Activated naive CD8-positive, alpha-beta T cell (primary cell): ENCODE data around the gene FMNL2.

ENCODE experiments used
- H3K27ac Mint-ChIP-seq: one replicate; pipeline ENCODE4 v1.8.0; 2021; ENCODE audit warnings: mixed read lengths
- H3K27me3 Mint-ChIP-seq: one replicate; pipeline ENCODE4 v1.8.0; 2021; ENCODE audit warnings: mixed read lengths
- H3K36me3 Mint-ChIP-seq: one replicate; pipeline ENCODE4 v1.8.0; 2021; ENCODE audit warnings: mixed read lengths
- H3K4me1 Mint-ChIP-seq: one replicate; pipeline ENCODE4 v1.8.0; 2021; ENCODE audit warnings: low read depth, mixed read lengths
- H3K4me3 Mint-ChIP-seq: one replicate; pipeline ENCODE4 v1.8.0; 2021; ENCODE audit warnings: mild to moderate bottlenecking, mixed read lengths
- H3K9me3 Mint-ChIP-seq: one replicate; pipeline ENCODE4 v1.8.0; 2021; ENCODE audit warnings: low read depth, mixed read lengths

Gene FMNL2

DNA sequence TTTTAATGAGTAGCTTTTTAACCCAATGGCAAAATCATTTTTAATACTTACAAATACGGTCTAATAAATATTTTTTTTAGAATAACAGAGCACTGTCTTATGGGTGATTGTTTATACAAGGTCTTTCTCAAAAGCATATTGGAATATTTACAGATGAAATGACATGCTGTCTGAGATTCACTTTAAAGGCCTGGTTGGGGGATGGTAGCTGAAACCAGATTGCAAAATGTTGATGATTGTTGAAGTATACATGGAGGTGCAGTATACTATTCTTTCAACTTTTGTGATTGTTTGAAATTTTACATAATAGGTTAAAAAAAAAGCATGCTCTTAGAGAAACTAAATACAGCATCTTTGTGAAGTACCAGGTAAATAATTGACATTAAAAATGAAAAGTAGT is 111.2 kb downstream of the FMNL2 start:
- Mint-ChIP-seq H3K27ac (no peak overlapping the region), H3K27me3 (peaks cover 1% of the 10 kb centered on the region), H3K4me1 (no peaks in the 10 kb centered on the region), H3K36me3 (no peaks in the 10 kb centered on the region), H3K9me3 (no peaks in the 10 kb centered on the region), H3K4me3 (no peak overlapping the region)

- Mint-ChIP-seq H3K36me3 (no peaks in the 10 kb centered on the region), H3K4me3 (no peak overlapping the region), H3K27ac (no peak overlapping the region), H3K27me3 (peaks cover 1% of the 10 kb centered on the region), H3K9me3 (no peaks in the 10 kb centered on the region), H3K4me1 (no peaks in the 10 kb centered on the region)
These were observed 112.9 kb downstream of the FMNL2 start for GRCh38 chr2:152447897-152448296.

DNA sequence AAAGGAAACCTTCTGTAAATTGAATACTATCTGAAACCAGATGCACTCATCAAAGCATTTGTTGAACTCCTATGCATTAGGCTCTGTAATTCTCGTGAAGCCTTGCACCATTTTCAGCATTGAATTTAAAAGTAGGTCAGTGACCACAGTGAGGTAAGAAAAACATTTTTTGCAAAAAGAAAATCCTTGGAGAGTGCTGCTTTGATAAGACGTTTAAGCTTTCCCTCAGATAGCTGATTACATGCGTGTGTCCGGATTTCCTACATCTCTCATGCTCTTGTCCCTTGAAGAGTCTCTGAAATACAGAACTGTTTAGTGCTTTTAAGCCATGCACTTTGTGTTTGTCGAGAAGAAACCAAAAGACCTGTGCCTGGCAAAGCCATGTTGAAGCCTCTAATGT is 113.6 kb downstream of the FMNL2 start:
- H3K27ac Mint-ChIP-seq = no peak overlapping the region
- no peaks in the 10 kb centered on the region for H3K36me3 Mint-ChIP-seq
- no peak overlapping the region for H3K4me3 Mint-ChIP-seq
- H3K9me3 Mint-ChIP-seq = no peaks in the 10 kb centered on the region
- no peaks in the 10 kb centered on the region for H3K4me1 Mint-ChIP-seq
- H3K27me3 Mint-ChIP-seq = peaks cover 1% of the 10 kb centered on the region

DNA sequence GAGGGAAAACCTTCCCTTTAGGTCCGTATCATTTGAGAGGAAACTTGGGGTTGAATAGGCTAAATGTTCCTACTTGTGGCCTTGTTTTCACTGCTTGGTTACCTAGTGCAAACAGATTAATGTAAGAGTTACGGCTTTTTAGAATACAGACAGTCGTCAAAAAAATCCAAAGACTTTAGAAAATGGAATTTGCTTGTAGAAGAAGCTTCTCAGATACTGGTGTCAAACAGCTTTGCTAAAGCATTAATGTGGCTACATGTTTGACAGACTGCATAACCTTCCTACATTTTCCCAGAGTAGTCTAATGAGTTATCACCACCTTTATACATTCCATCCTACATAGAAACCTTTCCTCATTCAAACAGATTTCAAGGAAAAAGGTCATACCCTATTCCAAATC is 114.6 kb downstream of the FMNL2 start:
- no peaks in the 10 kb centered on the region for H3K9me3 Mint-ChIP-seq

DNA sequence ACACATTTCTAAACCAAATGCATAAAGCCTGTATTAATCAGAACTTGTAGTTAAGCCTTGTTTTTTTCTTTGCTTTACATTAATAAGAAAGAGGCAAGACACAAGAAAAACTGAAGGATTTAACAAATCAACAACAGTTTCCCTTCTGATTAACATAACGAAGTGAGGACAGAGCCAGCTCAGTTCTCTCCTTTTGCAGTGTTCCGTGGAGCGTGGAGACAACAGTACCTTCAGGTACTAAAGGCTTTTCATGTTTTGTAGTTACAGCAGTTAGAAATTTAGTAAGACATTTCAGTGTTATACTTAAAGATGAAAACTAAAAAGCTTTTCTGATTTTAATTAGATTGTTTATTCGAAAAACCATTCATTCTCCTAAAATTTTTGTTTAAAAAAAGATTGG is 115.2 kb downstream of the FMNL2 start:
- Mint-ChIP-seq H3K9me3 (no peaks in the 10 kb centered on the region), H3K27me3 (peaks cover 1% of the 10 kb centered on the region), H3K4me3 (no peak overlapping the region), H3K4me1 (no peaks in the 10 kb centered on the region), H3K36me3 (no peaks in the 10 kb centered on the region), H3K27ac (no peak overlapping the region)

More for the DNA sequence above, 114.6 kb downstream of the FMNL2 start:
- Mint-ChIP-seq H3K27me3 (peaks cover 1% of the 10 kb centered on the region), H3K36me3 (no peaks in the 10 kb centered on the region), H3K27ac (no peak overlapping the region), H3K4me1 (no peaks in the 10 kb centered on the region), H3K4me3 (no peak overlapping the region)

DNA sequence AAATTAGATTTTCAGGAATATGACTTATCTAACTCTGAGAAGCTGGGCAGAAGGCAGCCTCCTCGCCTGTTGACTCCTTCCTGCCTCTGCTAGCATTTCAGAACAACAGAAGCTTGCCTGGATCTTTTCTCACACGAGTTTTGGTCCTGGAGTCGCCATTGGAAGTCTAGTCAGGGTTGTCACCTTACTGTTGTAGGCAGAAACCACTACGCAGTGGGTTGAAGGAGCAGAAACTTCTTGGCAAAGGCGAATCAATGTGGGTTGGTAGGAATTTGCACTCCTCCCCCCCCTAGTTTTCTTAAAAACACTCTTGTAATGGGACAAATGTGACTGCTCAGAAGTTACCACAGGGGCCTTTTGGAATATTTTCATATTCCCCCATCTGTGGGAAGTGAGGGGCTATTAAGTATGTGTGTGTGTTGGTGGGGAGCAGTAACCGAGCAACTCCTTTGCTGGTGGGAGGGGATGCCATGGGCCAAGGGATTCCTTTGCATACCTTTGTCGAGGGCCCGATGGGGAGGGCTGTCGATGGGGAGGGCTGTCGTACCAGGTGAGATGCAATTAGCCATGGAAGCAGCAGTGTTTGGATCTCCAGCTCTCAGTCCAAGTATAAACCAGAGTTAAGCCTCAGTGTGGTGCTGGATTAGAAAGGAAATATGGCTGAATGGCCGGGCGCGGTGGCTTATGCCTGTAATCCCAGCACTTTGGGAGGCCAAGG is 117.4 kb downstream of the FMNL2 start:
- no peaks in the 10 kb centered on the region for H3K36me3 Mint-ChIP-seq
- no peak overlapping the region for H3K4me3 Mint-ChIP-seq
- peaks cover 1% of the 10 kb centered on the region for H3K27me3 Mint-ChIP-seq
- no peaks in the 10 kb centered on the region for H3K4me1 Mint-ChIP-seq
- no peak overlapping the region for H3K27ac Mint-ChIP-seq
- H3K9me3 Mint-ChIP-seq = no peaks in the 10 kb centered on the region

- H3K27me3 Mint-ChIP-seq = no peaks in the 10 kb centered on the region
- H3K4me3 Mint-ChIP-seq = no peak overlapping the region
- no peaks in the 10 kb centered on the region for H3K9me3 Mint-ChIP-seq
- H3K36me3 Mint-ChIP-seq = no peaks in the 10 kb centered on the region
- no peaks in the 10 kb centered on the region for H3K4me1 Mint-ChIP-seq
- no peak overlapping the region for H3K27ac Mint-ChIP-seq
These were observed 118.3 kb downstream of the FMNL2 start for GRCh38 chr2:152453129-152453911.

- Mint-ChIP-seq H3K4me3 (no peak overlapping the region), H3K4me1 (no peaks in the 10 kb centered on the region), H3K9me3 (no peaks in the 10 kb centered on the region), H3K36me3 (no peaks in the 10 kb centered on the region), H3K27ac (no peak overlapping the region), H3K27me3 (no peaks in the 10 kb centered on the region)
These were observed 119.4 kb downstream of the FMNL2 start for GRCh38 chr2:152454371-152454770.

DNA sequence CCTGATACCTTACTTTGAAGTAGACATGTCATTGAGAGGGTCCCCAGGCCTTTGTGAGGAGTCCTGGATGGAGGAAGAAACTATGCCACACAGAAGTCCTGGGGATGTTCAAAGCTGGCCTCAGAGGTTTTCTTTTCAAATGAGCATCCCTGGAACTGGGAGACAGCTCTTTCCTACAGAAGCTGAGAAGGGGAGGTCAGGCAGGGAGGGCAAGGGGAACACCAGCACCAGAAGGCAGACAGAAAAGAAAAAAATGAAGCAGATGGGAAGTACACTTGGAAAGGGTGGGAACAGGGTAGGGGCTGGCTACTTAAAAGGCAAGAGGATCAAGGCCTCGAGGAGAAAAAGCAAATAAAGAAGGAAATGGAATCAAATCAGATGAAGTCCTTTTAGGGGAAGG is 120.0 kb downstream of the FMNL2 start:
- Mint-ChIP-seq H3K36me3 (no peaks in the 10 kb centered on the region), H3K27me3 (no peaks in the 10 kb centered on the region), H3K27ac (no peak overlapping the region), H3K4me1 (no peaks in the 10 kb centered on the region), H3K9me3 (no peaks in the 10 kb centered on the region), H3K4me3 (no peak overlapping the region)

DNA sequence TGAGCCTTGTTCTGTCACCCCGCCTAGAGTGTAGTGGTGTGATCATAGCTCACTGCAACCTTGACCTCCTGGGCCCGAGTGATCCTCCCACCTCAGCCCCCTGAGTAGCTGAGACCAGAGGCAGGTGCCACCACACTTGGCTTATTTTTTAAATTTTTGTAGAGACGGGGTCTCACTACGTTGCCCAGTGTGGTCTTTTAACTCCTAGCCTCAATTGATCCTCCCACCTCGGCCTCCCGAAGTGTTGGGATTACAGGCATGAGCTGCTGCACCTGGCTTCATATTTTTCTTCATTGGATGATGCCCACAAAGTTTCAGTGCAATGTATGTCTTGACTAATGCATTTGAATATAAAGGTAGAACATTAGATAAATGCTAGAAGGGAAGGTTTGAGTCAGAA is 120.8 kb downstream of the FMNL2 start:
- Mint-ChIP-seq H3K9me3 (no peaks in the 10 kb centered on the region), H3K4me1 (no peaks in the 10 kb centered on the region), H3K36me3 (no peaks in the 10 kb centered on the region)

DNA sequence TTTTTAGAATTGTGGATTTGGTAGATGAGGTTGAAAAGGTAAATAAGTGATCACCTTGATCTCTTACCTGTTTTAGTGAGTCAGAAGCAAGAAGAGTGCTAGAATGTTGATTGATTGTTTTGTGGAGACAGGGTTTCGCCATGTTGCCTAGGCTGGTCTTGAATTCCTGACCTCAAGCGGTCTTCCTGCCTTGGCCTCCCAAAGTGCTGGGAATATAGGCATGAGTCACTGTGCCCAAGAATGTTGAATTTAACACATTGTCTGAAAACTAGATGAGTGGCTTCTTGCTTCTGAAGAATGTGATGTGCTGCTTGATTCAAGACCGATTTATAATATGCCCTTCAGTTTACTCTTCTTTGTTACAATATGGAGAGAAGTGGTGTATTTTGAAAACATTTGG is 121.3 kb downstream of the FMNL2 start:
- no peaks in the 10 kb centered on the region for H3K27me3 Mint-ChIP-seq
- no peaks in the 10 kb centered on the region for H3K4me1 Mint-ChIP-seq
- no peaks in the 10 kb centered on the region for H3K9me3 Mint-ChIP-seq
- H3K27ac Mint-ChIP-seq = no peak overlapping the region
- no peaks in the 10 kb centered on the region for H3K36me3 Mint-ChIP-seq
- H3K4me3 Mint-ChIP-seq = no peak overlapping the region

More for the DNA sequence above, 120.8 kb downstream of the FMNL2 start:
- H3K4me3 Mint-ChIP-seq = no peak overlapping the region
- H3K27ac Mint-ChIP-seq = no peak overlapping the region
- no peaks in the 10 kb centered on the region for H3K27me3 Mint-ChIP-seq

GRCh38 chr2:152458441-152458940 is 123.5 kb downstream of the FMNL2 start:
- no peak overlapping the region for H3K27ac Mint-ChIP-seq
- no peaks in the 10 kb centered on the region for H3K27me3 Mint-ChIP-seq
- H3K4me3 Mint-ChIP-seq = no peak overlapping the region
- no peaks in the 10 kb centered on the region for H3K4me1 Mint-ChIP-seq
- no peaks in the 10 kb centered on the region for H3K9me3 Mint-ChIP-seq
- no peaks in the 10 kb centered on the region for H3K36me3 Mint-ChIP-seq

- Mint-ChIP-seq H3K27me3 (no peaks in the 10 kb centered on the region), H3K4me3 (no peak overlapping the region)
These were observed 124.1 kb downstream of the FMNL2 start for GRCh38 chr2:152459091-152459490.

GRCh38 chr2:152460567-152460966 is 125.6 kb downstream of the FMNL2 start:
- no peak overlapping the region for H3K4me3 Mint-ChIP-seq
- H3K36me3 Mint-ChIP-seq = no peaks in the 10 kb centered on the region
- no peaks in the 10 kb centered on the region for H3K4me1 Mint-ChIP-seq
- no peaks in the 10 kb centered on the region for H3K9me3 Mint-ChIP-seq
- no peaks in the 10 kb centered on the region for H3K27me3 Mint-ChIP-seq
- no peak overlapping the region for H3K27ac Mint-ChIP-seq

More at GRCh38 chr2:152459091-152459490, 124.1 kb downstream of the FMNL2 start:
- Mint-ChIP-seq H3K27ac (no peak overlapping the region), H3K4me1 (no peaks in the 10 kb centered on the region), H3K36me3 (no peaks in the 10 kb centered on the region), H3K9me3 (no peaks in the 10 kb centered on the region)

DNA sequence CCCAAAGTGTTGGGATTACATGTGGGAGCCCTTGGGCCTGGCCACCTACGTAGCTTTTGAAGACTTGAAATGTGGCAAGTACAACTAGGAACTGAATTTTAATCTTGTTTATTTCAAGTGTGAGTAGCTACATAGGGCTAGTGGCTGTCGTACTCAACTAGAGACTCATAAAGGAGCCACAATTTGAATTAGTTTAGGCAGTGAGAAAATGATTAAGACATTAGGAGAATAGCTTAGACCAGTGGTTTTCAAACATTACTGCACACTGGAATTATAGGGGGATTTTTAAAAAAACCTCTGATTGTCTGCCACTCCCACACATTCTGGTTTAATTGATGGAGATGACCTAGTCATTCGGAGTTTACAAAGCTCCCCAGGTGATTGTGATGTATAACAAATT is 127.1 kb downstream of the FMNL2 start:
- Mint-ChIP-seq H3K36me3 (no peaks in the 10 kb centered on the region), H3K4me3 (no peak overlapping the region), H3K9me3 (no peaks in the 10 kb centered on the region), H3K4me1 (no peaks in the 10 kb centered on the region), H3K27me3 (peaks cover 5% of the 10 kb centered on the region), H3K27ac (no peak overlapping the region)
